Endothelial cell of umbilical vein (primary cell): ENCODE data around the gene POFUT2. TPM values are rescaled to one million over a fixed set of nuclear protein-coding genes. Genes with fewer than 3 reads are reported as not detected.

Source experiments
- BruUV-seq: library from RNA; stranded (reverse); fragments of 400-500 nt; replicated peaks from 2 replicates; lab custom pipeline; 2021; lab: Mats Ljungman, UMichigan
- CTCF ChIA-PET: fragments of 300-600, 350-600 bp; sonication (Branson Sonifier 250); formaldehyde crosslinking; loops from one replicate; lab custom pipeline; 2021; ENCODE audit warnings: antibody characterized with exemption, inconsistent platforms; lab: Charles Lee
- POLR2A ChIA-PET: fragments of 300-600, 350-600 bp; sonication (Branson Sonifier 250); formaldehyde crosslinking; loops from one replicate; lab custom pipeline; 2021; ENCODE audit warnings: antibody characterized with exemption, inconsistent platforms; lab: Charles Lee
- DNase-seq: peaks from one replicate; pipeline ENCODE4 v3.0.0-alpha.2; 2011; ENCODE audit warnings: low read depth, low spot score
- FAIRE-seq: peaks from 2 replicates; lab custom pipeline; 2011; peaks lifted over from hg19 to GRCh38; lab: Jason Lieb, UNC
- H2AFZ ChIP-seq: 2 replicates; pipeline ENCODE4 v1.6.0; 2012; ENCODE audit warnings: low read depth, low read length, control low read depth, inconsistent platforms
- H3K27ac ChIP-seq: 2 replicates; pipeline ENCODE4 v1.5.1; 2011; ENCODE audit warnings: low read depth, mild to moderate bottlenecking, control low read depth, low read length, moderate library complexity; ENCODE audit not compliant: insufficient read depth
- H3K27me3 ChIP-seq, 2 experiments: 2 replicates each; pipeline versions ENCODE4 v1.6.0 to v1.6.1; 2011; ENCODE audit warnings: low read length in 2 of 2, mixed read lengths in 1 of 2; ENCODE audit not compliant: control insufficient read depth in 2 of 2, insufficient read depth in 2 of 2
- H3K36me3 ChIP-seq, 2 experiments: 2 replicates in 1 of 2; 3 replicates in 1 of 2; pipeline ENCODE4 v1.5.1; 2011; ENCODE audit warnings: low read length in 2 of 2, mild to moderate bottlenecking in 1 of 2, moderate library complexity in 1 of 2; ENCODE audit not compliant: control insufficient read depth in 2 of 2, insufficient read depth in 2 of 2; ENCODE audit errors: extremely low read depth in 1 of 2
- H3K4me1 ChIP-seq: 3 replicates; pipeline ENCODE4 v1.5.1; 2011; ENCODE audit warnings: mild to moderate bottlenecking, low read length; ENCODE audit not compliant: control insufficient read depth, insufficient read depth; ENCODE audit errors: extremely low read depth
- H3K4me2 ChIP-seq: 2 replicates; pipeline ENCODE4 v1.6.1; 2011; ENCODE audit warnings: low read length, control low read depth, mixed read lengths; ENCODE audit not compliant: insufficient read depth
- H3K4me3 ChIP-seq, 3 experiments: fragments of 200-600 bp in 1 of 3; sonication (generic), shearing (Covaris generic) in 1 of 3; replicated peaks in 1 of 3; 2 replicates each; pipeline ENCODE4 v1.5.1; 2011 to 2016; ENCODE audit warnings: control low read depth in 3 of 3, low read length in 3 of 3, mild to moderate bottlenecking in 2 of 3, inconsistent platforms in 1 of 3, low read depth in 1 of 3, moderate library complexity in 1 of 3; ENCODE audit not compliant: insufficient read depth in 1 of 3
- H3K79me2 ChIP-seq: 2 replicates; pipeline ENCODE4 v1.6.0; 2012; ENCODE audit warnings: low read length, inconsistent platforms; ENCODE audit not compliant: control insufficient read depth, insufficient read depth
- H3K9ac ChIP-seq: replicated peaks from 2 replicates; pipeline ENCODE3; 2011; ENCODE audit warnings: low read length, control low read depth; ENCODE audit not compliant: insufficient read depth; ENCODE audit errors: extremely low read depth
- H3K9me1 ChIP-seq: replicated peaks from 3 replicates; pipeline ENCODE4 v1.6.0; 2011; ENCODE audit warnings: mild to moderate bottlenecking, low read length; ENCODE audit not compliant: control insufficient read depth, insufficient read depth; ENCODE audit errors: extremely low read depth
- H3K9me3 ChIP-seq: replicated peaks from 2 replicates; pipeline ENCODE4 v1.5.1; 2012; ENCODE audit warnings: low read length, inconsistent platforms; ENCODE audit not compliant: control insufficient read depth, insufficient read depth
- H4K20me1 ChIP-seq: replicated peaks from 2 replicates; pipeline ENCODE3; 2011; ENCODE audit warnings: mild to moderate bottlenecking, low read length; ENCODE audit not compliant: control insufficient read depth, insufficient read depth; ENCODE audit errors: extremely low read depth
- CTCF ChIP-seq, 2 donors: IDR thresholded peaks; 1 replicate in 1 of 2; 2 replicates in 1 of 2; pipeline ENCODE4 v1.5.1; 2011; ENCODE audit warnings: low read length in 2 of 2, mild to moderate bottlenecking in 2 of 2, moderate library complexity in 2 of 2, control low read depth in 1 of 2, inconsistent platforms in 1 of 2, low read depth in 1 of 2; ENCODE audit not compliant: insufficient read depth in 1 of 2; ENCODE audit errors: extremely low read depth in 1 of 2
- EZH2 ChIP-seq: IDR thresholded peaks from 2 replicates; pipeline ENCODE4 v1.6.1; 2012; ENCODE audit warnings: borderline replicate concordance, low read depth, mild to moderate bottlenecking, moderate library complexity, low read length, inconsistent platforms; ENCODE audit not compliant: severe bottlenecking
- FOS ChIP-seq: IDR thresholded peaks from 2 replicates; pipeline ENCODE4 v1.6.1; 2011; ENCODE audit warnings: mild to moderate bottlenecking, low read length, moderate library complexity, borderline replicate concordance; ENCODE audit not compliant: insufficient read depth
- GATA2 ChIP-seq: IDR thresholded peaks from 2 replicates; pipeline ENCODE4 v1.7.0; 2011; ENCODE audit warnings: low read depth, mild to moderate bottlenecking, moderate library complexity, mixed read lengths, low read length; ENCODE audit not compliant: insufficient read length, insufficient read depth
- JUN ChIP-seq: IDR thresholded peaks from 2 replicates; pipeline ENCODE4 v1.6.1; 2011; ENCODE audit warnings: borderline replicate concordance, low read depth; ENCODE audit not compliant: insufficient read length, insufficient read depth
- MAX ChIP-seq: IDR thresholded peaks from 2 replicates; pipeline ENCODE4 v1.6.1; 2011; ENCODE audit not compliant: insufficient read depth, insufficient read length
- MYC ChIP-seq: IDR thresholded peaks from one replicate; pipeline ENCODE4 v1.6.1; 2011; ENCODE audit warnings: mild to moderate bottlenecking, low read depth, low read length
- POLR2A ChIP-seq: IDR thresholded peaks from 2 replicates; pipeline ENCODE4 v1.6.1; 2012; ENCODE audit warnings: low read depth, mild to moderate bottlenecking, control low read depth, low read length
- POLR2AphosphoS5 ChIP-seq: IDR thresholded peaks from 2 replicates; pipeline ENCODE4 v1.6.1; 2012; ENCODE audit warnings: low read depth, mild to moderate bottlenecking, control low read depth, low read length, moderate library complexity; ENCODE audit not compliant: insufficient read depth
- dilution Hi-C: fragments of 300-500 bp; cut with MboI; formaldehyde crosslinking; loops from one replicate; pipeline ENCODE4 v1.15.0; 2019; ENCODE audit warnings: low sequenced_read_pairs; ENCODE audit not compliant: extremely low pct_ligation_motif_present
- intact Hi-C: fragments of 100-400 bp; cut with micrococcal nuclease; formaldehyde crosslinking; loops from one replicate; pipeline ENCODE4 v1.10.0; 2022
- polyA plus RNA-seq, 4 experiments: library from polyadenylated mRNA; depleted of rRNA in 3 of 4; stranded (reverse) in 3 of 4; unstranded in 1 of 4; fragments of >200 nt; gene quantifications; 2 replicates each; pipeline versions ENCODE4 v1.2.1 to v1.2.3, GENCODE V29; 2011 to 2012; ENCODE audit warnings: missing spikeins in 1 of 4
- total RNA-seq: library from RNA; stranded (reverse); gene quantifications from 2 replicates; pipeline ENCODE4 v1.2.3, GENCODE V29; 2021

POFUT2 gene
- total and polyA plus RNA-seq, 2 donors (not counting 3 experiments of a cell fraction or from before 2014, with no cell fraction given) = 30.7 to 47.5 TPM

- FAIRE-seq (no peak), DNase-seq (no peak)
- Histone ChIP-seq H4K20me1 (no peaks in the 10 kb centered on the region), H3K9me1 (no peaks in the 10 kb centered on the region), H3K27me3 (no peaks in the 10 kb centered on the region), H3K79me2 (peaks cover 4% of the 10 kb centered on the region), H3K27ac (no peak overlapping the region), H3K4me1 (peaks cover 7% of the 10 kb centered on the region), H3K9ac (no peak overlapping the region), H3K36me3 (no peaks in the 10 kb centered on the region), H2AFZ (no peak overlapping the region), H3K4me2 (no peak overlapping the region), H3K4me3 (no peak overlapping the region), H3K9me3 (no peaks in the 10 kb centered on the region)
- ChIA-PET CTCF (interaction anchor here (4.2 kb wide), 1 partner anchor 8 kb away, joined by 20 read pairs; no protein-coding TSS in a partner anchor), POLR2A (no interaction called here)
- no peak for TF ChIP-seq EZH2
- TF ChIP-seq POLR2A = no peak
- no peak for TF ChIP-seq CTCF (IDR thresholded peaks at IDR 0.05; ENCODE audit: extremely low read depth in 1 of 2, insufficient read depth in 1 of 2, low read depth in 1 of 2, low read length in 2 of 2)
- no peak for TF ChIP-seq JUN
- TF ChIP-seq POLR2AphosphoS5 = no peak
- TF ChIP-seq GATA2 = no peak
- TF ChIP-seq FOS = no peak
- no peak for TF ChIP-seq MYC
- TF ChIP-seq MAX = no peak
- intact Hi-C loops = no loop called here
- dilution Hi-C loops = no loop called here
- no TSS peak for BruUV-seq
Measured at GRCh38 chr21:45300786-45301520, 13.3 kb upstream of the POFUT2 start.
